ENCODE measurements around the gene EXT2.

Gene EXT2

GRCh38 chr11:44247508-44247907 lies 152.0 kb downstream of the EXT2 start:
- no peaks in the 10 kb centered on the region for H4K20me1 ChIP-seq (ENCODE audit: insufficient read depth)
- no peak overlapping the region for H2AFZ ChIP-seq (ENCODE audit: low read depth)
- no peaks in the 10 kb centered on the region for H3K27me3 ChIP-seq (ENCODE audit: insufficient read depth, low read depth)
- TF ChIP-seq, protein P1, sequence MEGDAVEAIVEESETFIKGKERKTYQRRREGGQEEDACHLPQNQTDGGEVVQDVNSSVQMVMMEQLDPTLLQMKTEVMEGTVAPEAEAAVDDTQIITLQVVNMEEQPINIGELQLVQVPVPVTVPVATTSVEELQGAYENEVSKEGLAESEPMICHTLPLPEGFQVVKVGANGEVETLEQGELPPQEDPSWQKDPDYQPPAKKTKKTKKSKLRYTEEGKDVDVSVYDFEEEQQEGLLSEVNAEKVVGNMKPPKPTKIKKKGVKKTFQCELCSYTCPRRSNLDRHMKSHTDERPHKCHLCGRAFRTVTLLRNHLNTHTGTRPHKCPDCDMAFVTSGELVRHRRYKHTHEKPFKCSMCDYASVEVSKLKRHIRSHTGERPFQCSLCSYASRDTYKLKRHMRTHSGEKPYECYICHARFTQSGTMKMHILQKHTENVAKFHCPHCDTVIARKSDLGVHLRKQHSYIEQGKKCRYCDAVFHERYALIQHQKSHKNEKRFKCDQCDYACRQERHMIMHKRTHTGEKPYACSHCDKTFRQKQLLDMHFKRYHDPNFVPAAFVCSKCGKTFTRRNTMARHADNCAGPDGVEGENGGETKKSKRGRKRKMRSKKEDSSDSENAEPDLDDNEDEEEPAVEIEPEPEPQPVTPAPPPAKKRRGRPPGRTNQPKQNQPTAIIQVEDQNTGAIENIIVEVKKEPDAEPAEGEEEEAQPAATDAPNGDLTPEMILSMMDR (conservative IDR thresholded peaks at IDR 0.05; ENCODE audit: low read depth, low read length) = no peak
- peak overlapping the region; percentile 75 for H3K27ac ChIP-seq
- peaks cover 76% of the 10 kb centered on the region for H3K4me1 ChIP-seq (ENCODE audit: low read depth, poor library complexity, severe bottlenecking)
- no peak overlapping the region for H3K9ac ChIP-seq
- no peaks in the 10 kb centered on the region for H3K36me3 ChIP-seq (ENCODE audit: insufficient read depth)
- H3K4me3 ChIP-seq (IDR thresholded peaks at IDR 0.05; ENCODE audit: insufficient read depth, low read depth, low read length) = no peak overlapping the region
- H3K4me2 ChIP-seq = peak overlapping the region; percentile 88
- H3K79me2 ChIP-seq (ENCODE audit: insufficient read depth, low read depth) = no peaks in the 10 kb centered on the region

DNA sequence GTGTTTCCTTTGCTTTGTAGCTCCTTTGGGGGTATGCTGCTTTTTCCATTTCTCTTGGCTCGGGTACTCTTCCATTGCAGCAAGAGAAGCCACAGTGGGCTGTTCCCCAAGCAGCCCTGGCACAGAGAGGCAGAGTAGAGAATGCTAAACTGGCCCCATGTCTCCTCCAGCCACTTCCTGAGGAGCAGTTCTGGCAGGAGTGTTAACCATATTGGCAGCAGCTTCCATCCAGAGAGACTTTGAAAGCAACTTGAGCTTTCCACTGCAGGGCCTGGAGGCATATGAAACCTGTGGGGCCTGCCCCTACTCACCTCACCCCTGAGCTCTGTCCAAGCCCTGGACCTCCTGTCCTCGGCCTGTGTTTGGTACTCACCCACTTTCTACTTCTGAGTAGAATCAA lies 152.6 kb downstream of the EXT2 start:
- Histone ChIP-seq H4K20me1 (ENCODE audit: insufficient read depth) (no peaks in the 10 kb centered on the region), H3K4me2 (peak overlapping the region; percentile 88), H3K4me3 (IDR thresholded peaks at IDR 0.05; ENCODE audit: insufficient read depth, low read depth, low read length) (no peak overlapping the region), H3K79me2 (ENCODE audit: insufficient read depth, low read depth) (no peaks in the 10 kb centered on the region), H3K27me3 (ENCODE audit: insufficient read depth, low read depth) (no peaks in the 10 kb centered on the region), H3K9ac (no peak overlapping the region), H3K27ac (peak overlapping the region; percentile 75), H2AFZ (ENCODE audit: low read depth) (no peak overlapping the region), H3K4me1 (ENCODE audit: low read depth, poor library complexity, severe bottlenecking) (peaks cover 76% of the 10 kb centered on the region), H3K36me3 (ENCODE audit: insufficient read depth) (no peaks in the 10 kb centered on the region)
- TF ChIP-seq, protein P1 (conservative IDR thresholded peaks at IDR 0.05; ENCODE audit: low read depth, low read length) = no peak

- Histone ChIP-seq H3K79me2 (ENCODE audit: insufficient read depth, low read depth) (no peaks in the 10 kb centered on the region), H4K20me1 (ENCODE audit: insufficient read depth) (no peaks in the 10 kb centered on the region), H3K4me3 (IDR thresholded peaks at IDR 0.05; ENCODE audit: insufficient read depth, low read depth, low read length) (no peak overlapping the region), H3K4me1 (ENCODE audit: low read depth, poor library complexity, severe bottlenecking) (peaks cover 63% of the 10 kb centered on the region), H3K9ac (no peak overlapping the region), H3K36me3 (ENCODE audit: insufficient read depth) (no peaks in the 10 kb centered on the region), H3K4me2 (no peak overlapping the region), H2AFZ (ENCODE audit: low read depth) (no peak overlapping the region), H3K27me3 (ENCODE audit: insufficient read depth, low read depth) (no peaks in the 10 kb centered on the region), H3K27ac (no peak overlapping the region)
- TF ChIP-seq, protein P1 (conservative IDR thresholded peaks at IDR 0.05; ENCODE audit: low read depth, low read length) = no peak
These were observed 154.9 kb downstream of the EXT2 start for GRCh38 chr11:44250421-44250820.

DNA sequence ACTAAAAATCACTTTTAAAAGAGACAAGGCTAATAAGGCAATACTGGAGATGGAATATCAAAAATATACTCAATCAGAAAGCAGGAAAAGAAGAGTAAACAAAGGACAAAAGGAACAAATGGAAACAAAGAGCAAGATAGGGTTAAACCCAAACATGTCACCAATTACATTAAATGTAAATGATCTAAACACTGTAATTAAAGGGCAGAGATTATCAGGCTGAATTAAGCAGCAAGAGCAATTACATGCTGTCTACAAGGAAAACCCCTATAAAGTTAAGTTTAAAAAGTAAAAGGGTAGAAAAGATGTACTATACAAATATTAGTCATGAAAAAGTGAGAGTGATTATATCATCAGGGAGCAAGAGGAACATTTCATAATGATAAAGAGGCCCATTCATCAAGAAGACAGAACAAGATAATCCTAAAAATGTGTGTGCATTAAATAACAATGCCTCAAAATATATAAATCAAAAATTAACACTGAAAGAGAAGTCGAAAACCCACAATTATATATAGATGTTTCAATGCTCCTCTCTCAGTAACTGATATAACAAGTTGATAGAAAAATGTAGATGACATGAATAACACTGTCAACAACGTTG lies 157.6 kb downstream of the EXT2 start:
- no peaks in the 10 kb centered on the region for H4K20me1 ChIP-seq (ENCODE audit: insufficient read depth)
- H3K27me3 ChIP-seq (ENCODE audit: insufficient read depth, low read depth) = no peaks in the 10 kb centered on the region
- H3K79me2 ChIP-seq (ENCODE audit: insufficient read depth, low read depth) = no peaks in the 10 kb centered on the region
- H3K27ac ChIP-seq = no peak overlapping the region
- no peak overlapping the region for H3K4me3 ChIP-seq (IDR thresholded peaks at IDR 0.05; ENCODE audit: insufficient read depth, low read depth, low read length)
- H3K4me1 ChIP-seq (ENCODE audit: low read depth, poor library complexity, severe bottlenecking) = peaks cover 63% of the 10 kb centered on the region
- H3K4me2 ChIP-seq = no peak overlapping the region
- H2AFZ ChIP-seq (ENCODE audit: low read depth) = no peak overlapping the region
- H3K36me3 ChIP-seq (ENCODE audit: insufficient read depth) = no peaks in the 10 kb centered on the region
- TF ChIP-seq, protein P1 (conservative IDR thresholded peaks at IDR 0.05; ENCODE audit: low read depth, low read length) = no peak
- H3K9ac ChIP-seq = no peak overlapping the region

Data from KMS-11 (cell line).